K562 (cell line): Measurements from ENCODE around the gene DYRK1A. TPM values are rescaled to one million over a fixed set of nuclear protein-coding genes. Genes with fewer than 3 reads are reported as not detected.

ENCODE experiments used
- ATAC-seq: fragments of 200-7000 bp; cut with Tn5 transposase; 3 replicates; pipeline ENCODE4 v1.9.1; 2020; ENCODE audit warnings: moderate library complexity
- BruUV-seq: library from RNA; stranded (reverse); fragments of 400-500 nt; replicated peaks from 2 replicates; lab custom pipeline; 2021; lab: Mats Ljungman, UMichigan
- CTCF ChIA-PET: fragments of 300-600 bp; formaldehyde crosslinking; extraction: SDS; loops from one replicate; lab custom pipeline; 2021; ENCODE audit warnings: low intra/inter-chr PET ratio; lab: Yijun Ruan, JAX
- POLR2A ChIA-PET: fragments of 300-600, 350-650 bp; sonication (Branson Sonifier 250); formaldehyde crosslinking; extraction: SDS; loops from one replicate; lab custom pipeline; 2021; ENCODE audit warnings: antibody characterized with exemption, inconsistent platforms; lab: Yijun Ruan, JAX
- DNase-seq, 4 experiments: peaks; one replicate each; pipeline versions ENCODE4 v3.0.0 to v3.0.0-alpha.2; 2011 to 2018; ENCODE audit warnings: low spot score in 3 of 4, mixed read lengths in 3 of 4; ENCODE audit errors: extremely low read depth in 1 of 4
- FAIRE-seq: peaks from 2 replicates; lab custom pipeline; 2011; peaks lifted over from hg19 to GRCh38; lab: Jason Lieb, UNC
- H2AFZ ChIP-seq: 2 replicates; pipeline ENCODE4 v1.6.0; 2011; ENCODE audit warnings: low read depth, low read length, control low read depth, inconsistent platforms
- H3K27ac ChIP-seq: fragments of 200-600 bp; 3 replicates; pipeline ENCODE4 v1.8.0; 2011; ENCODE audit warnings: low read depth, mild to moderate bottlenecking, control low read depth, inconsistent platforms, low read length, moderate library complexity, mixed read lengths; ENCODE audit errors: extremely low read depth
- H3K27me3 ChIP-seq, 2 experiments: fragments of 300-600 bp in 1 of 2; 2 replicates in 1 of 2; 3 replicates in 1 of 2; pipeline versions ENCODE4 v1.6.0 to v1.8.0; 2011; ENCODE audit warnings: inconsistent platforms in 2 of 2, low read length in 2 of 2, mild to moderate bottlenecking in 1 of 2, mixed read lengths in 1 of 2, moderate library complexity in 1 of 2; ENCODE audit not compliant: control insufficient read depth in 2 of 2, insufficient read depth in 2 of 2
- H3K36me3 ChIP-seq: fragments of 300-600 bp; 3 replicates; pipeline ENCODE4 v1.8.0; 2011; ENCODE audit warnings: mild to moderate bottlenecking, low read length, inconsistent platforms; ENCODE audit not compliant: control insufficient read depth, insufficient read depth
- H3K4me1 ChIP-seq, 2 experiments: fragments of 200-600 bp in 1 of 2; replicated peaks in 1 of 2; 2 replicates in 1 of 2; 3 replicates in 1 of 2; pipeline versions ENCODE4 v1.5.1 to v1.8.0; 2011; ENCODE audit warnings: inconsistent platforms in 2 of 2, low read length in 2 of 2, mild to moderate bottlenecking in 1 of 2, mixed read lengths in 1 of 2, moderate library complexity in 1 of 2; ENCODE audit not compliant: control insufficient read depth in 2 of 2, insufficient read depth in 2 of 2
- H3K4me2 ChIP-seq: 2 replicates; pipeline ENCODE4 v1.6.1; 2011; ENCODE audit warnings: low read length, control low read depth, inconsistent platforms, mixed read lengths; ENCODE audit not compliant: insufficient read depth
- H3K4me3 ChIP-seq: fragments of 200-600 bp; sonication (generic), shearing (Covaris generic); 2 replicates; pipeline ENCODE4 v1.5.1; 2016; ENCODE audit warnings: control low read depth, inconsistent platforms
- H3K79me2 ChIP-seq: fragments of 200-600 bp; 3 replicates; pipeline ENCODE4 v1.8.0; 2011; ENCODE audit warnings: low read length, inconsistent platforms; ENCODE audit not compliant: control insufficient read depth, insufficient read depth
- H3K9ac ChIP-seq, 2 experiments: 2 replicates each; pipeline versions ENCODE4 v1.6.0 to v1.6.1; 2011; ENCODE audit warnings: low read depth in 2 of 2, low read length in 2 of 2, control low read depth in 1 of 2, inconsistent platforms in 1 of 2, mild to moderate bottlenecking in 1 of 2, mixed read lengths in 1 of 2; ENCODE audit not compliant: insufficient read depth in 1 of 2
- H3K9me1 ChIP-seq: one replicate; pipeline ENCODE4 v1.6.0; 2011; ENCODE audit warnings: inconsistent platforms, mild to moderate bottlenecking, low read length, moderate library complexity; ENCODE audit not compliant: control insufficient read depth, insufficient read depth
- H3K9me3 ChIP-seq: replicated peaks from 2 replicates; pipeline ENCODE4 v1.5.1; 2011; ENCODE audit warnings: low read depth, low read length, inconsistent platforms; ENCODE audit not compliant: control insufficient read depth, insufficient read depth
- H4K20me1 ChIP-seq: replicated peaks from 2 replicates; pipeline ENCODE4 v1.6.1; 2011; ENCODE audit warnings: low read length, inconsistent platforms, mixed read lengths; ENCODE audit not compliant: control insufficient read depth, insufficient read depth
- E2F8 ChIP-seq: fragments of 450-650 bp; IDR thresholded peaks from 2 replicates; pipeline ENCODE4 v1.7.1; 2018; ENCODE audit warnings: mild to moderate bottlenecking, low read depth; ENCODE audit not compliant: partially characterized antibody
- NELFE ChIP-seq: IDR thresholded peaks from 2 replicates; pipeline ENCODE4 v1.6.1; 2011; ENCODE audit warnings: mild to moderate bottlenecking; ENCODE audit not compliant: insufficient read depth, insufficient read length
- POLR2AphosphoS2 ChIP-seq: IDR thresholded peaks from 2 replicates; pipeline ENCODE4 v1.6.1; 2012; ENCODE audit warnings: low read length, improper control_type of control experiment
- PTRF ChIP-seq: fragments of 450-650 bp; IDR thresholded peaks from 2 replicates; pipeline ENCODE4 v1.6.1; 2016; ENCODE audit warnings: mild to moderate bottlenecking, missing genetic modification characterization, missing compliant biosample characterization
- SIN3A ChIP-seq, 2 experiments: fragments of 150-350 bp in 1 of 2; IDR thresholded peaks; 2 replicates each; pipeline ENCODE4 v1.6.1; 2011 to 2016; ENCODE audit warnings: borderline replicate concordance in 2 of 2, low read depth in 2 of 2, low read length in 2 of 2, mild to moderate bottlenecking in 2 of 2, moderate library complexity in 2 of 2; ENCODE audit not compliant: control insufficient read depth in 1 of 2
- SIX5 ChIP-seq, 2 experiments: IDR thresholded peaks; 2 replicates each; pipeline ENCODE4 v1.6.1; 2011; ENCODE audit warnings: low read length in 2 of 2, borderline replicate concordance in 1 of 2, low read depth in 1 of 2, mild to moderate bottlenecking in 1 of 2, moderate library complexity in 1 of 2; ENCODE audit not compliant: insufficient read depth in 1 of 2
- USF2 ChIP-seq: sonication (generic); formaldehyde crosslinking; IDR thresholded peaks from 2 replicates; pipeline ENCODE4 v1.5.0; 2020; ENCODE audit warnings: missing genetic modification reagents
- ZBTB33 ChIP-seq: sonication (generic); formaldehyde crosslinking; IDR thresholded peaks from 2 replicates; pipeline ENCODE4 v1.8.1; 2023; ENCODE audit warnings: mild to moderate bottlenecking, missing genetic modification reagents
- ZNF518B ChIP-seq: fragments of 250-450 bp; sonication (Bioruptor Pico); IDR thresholded peaks from 2 replicates; pipeline ENCODE4 v1.5.0; 2021; ENCODE audit warnings: mild to moderate bottlenecking, moderate library complexity
- WGBS: fragments of 100-300 bp; shearing (Covaris generic); methylation state at CpG from one replicate; pipeline ENCODE4 v1.1.6; 2016; ENCODE audit warnings: low coverage, mixed read lengths; ENCODE audit not compliant: insufficient coverage; ENCODE audit errors: missing lambda C conversion rate; 5-methylcytosine and 5-hydroxymethylcytosine counted together
- in situ Hi-C: fragments of 300-500 bp; cut with MboI; formaldehyde crosslinking; loops from 4 replicates; pipeline ENCODE4 v1.15.0; 2018; ENCODE audit warnings: inconsistent platforms, mixed read lengths
- intact Hi-C: fragments of 100-400 bp; cut with micrococcal nuclease; formaldehyde crosslinking; loops from 2 replicates; pipeline ENCODE4 v1.14.2; 2022
- polyA plus RNA-seq, 8 experiments: library from polyadenylated mRNA; depleted of rRNA in 4 of 8; stranded (reverse) in 5 of 8; unstranded in 3 of 8; fragments of >200 nt; fragmentation: Nextera tagmentation in 2 of 8; fragmentation: Illumina TruSeq in 1 of 8; extraction: Ambion mirVana in 2 of 8; extraction: Trizol in 1 of 8; gene quantifications; 2 replicates each; pipeline versions ENCODE4 v1.2.1 to v1.2.3, GENCODE V29; 2011 to 2014; ENCODE audit warnings: inconsistent platforms in 1 of 8, missing spikeins in 1 of 8
- total RNA-seq, 7 experiments: library from RNA; depleted of rRNA in 6 of 7; stranded (reverse); fragments of >200 nt in 6 of 7; fragmentation: Illumina TruSeq in 2 of 7; extraction: Trizol in 2 of 7; gene quantifications; 2 replicates each; pipeline versions ENCODE4 v1.2.1 to v1.2.3, GENCODE V29; 2011 to 2021; ENCODE audit warnings: low replicate concordance in 1 of 7

Gene DYRK1A
- total and polyA plus RNA-seq, 9 of the 15 experiments (the other 6 are each of a cell fraction or from before 2014, with no cell fraction given) = 3.7 to 64.8 (median 42.3) TPM

GRCh38 chr21:37449302-37449937, 82.8 kb downstream of the DYRK1A start:
- peak overlapping the region in 1 of 2 experiments; percentile 22; a peak in 1 of 4 replicates for H3K9ac ChIP-seq
- no peaks in the 10 kb centered on the region for H3K9me3 ChIP-seq
- peak overlapping the region; percentile 86; the same call in 2 of the 3 replicates for H3K27ac ChIP-seq
- H2AFZ ChIP-seq = no peak overlapping the region
- ATAC-seq (no peak), DNase-seq (no peak), FAIRE-seq (peak; percentile 55)
- no peaks in the 10 kb centered on the region for H3K27me3 ChIP-seq
- 38% methylated on average over 6 of the region's 6 CpGs for WGBS
- intact Hi-C loops = loop anchor here (5.0 kb wide), 2 partner anchors 42 to 82 kb away; partner anchors contain the start of gene DYRK1A
- H4K20me1 ChIP-seq = peaks cover 56% of the 10 kb centered on the region
- peak overlapping the region; percentile 67; the same call in 1 of the 2 replicates for H3K4me2 ChIP-seq
- peaks cover 13% of the 10 kb centered on the region; the same call in 2 of the 3 replicates for H3K36me3 ChIP-seq
- no TSS peak for BruUV-seq
- H3K9me1 ChIP-seq = peaks cover 14% of the 10 kb centered on the region
- CTCF ChIA-PET = no interaction called here
- POLR2A ChIA-PET = interaction anchor here (0.7 to 3.3 kb wide), 4 partner anchors 9 to 903 kb away, joined by 3 to 14 read pairs (median 6); partner anchors contain the start of gene DYRK1A
- peaks cover 100% of the 10 kb centered on the region for H3K79me2 ChIP-seq
- H3K4me1 ChIP-seq = peaks cover 29 to 72% of the 10 kb centered on the region in 2 experiments
- in situ Hi-C loops = no loop called here
- no peak overlapping the region for H3K4me3 ChIP-seq
- no peak for TF ChIP-seq ZBTB33 (CRISPR knock-in tag)
- TF ChIP-seq SIX5 (IDR thresholded peaks at IDR 0.05; ENCODE audit: borderline replicate concordance in 1 of 2, insufficient read depth in 1 of 2, low read depth in 1 of 2, low read length in 2 of 2) = no peak
- no peak for TF ChIP-seq NELFE
- peak; percentile 88 for TF ChIP-seq USF2
- TF ChIP-seq POLR2AphosphoS2 = no peak
- no peak for TF ChIP-seq SIN3A (IDR thresholded peaks at IDR 0.05; ENCODE audit: borderline replicate concordance in 2 of 2, control insufficient read depth in 1 of 2, low read depth in 2 of 2, low read length in 2 of 2)
- no peak for TF ChIP-seq E2F8
- no peak for TF ChIP-seq ZNF518B
- TF ChIP-seq PTRF (tag) = no peak
